Stimulated activated CD8-positive, alpha-beta memory T cell treated with anti-CD3 and anti-CD28 coated beads, Interleukin-12 subunit alpha, Interleukin-12 subunit beta, amount 100 ng/mL, for 1 hour (primary cell): ENCODE measurements around the gene TSC2.

Experiments used
- DNase-seq: peaks from one replicate; pipeline ENCODE4 v3.0.0-alpha.2; 2020; ENCODE audit warnings: low read depth

Gene TSC2

GRCh38 chr16:2070576-2071453 lies 23.0 kb downstream of the TSC2 start:
- no peak for DNase-seq

GRCh38 chr16:2071454-2072202 lies 23.8 kb downstream of the TSC2 start:
- no peak for DNase-seq

GRCh38 chr16:2072926-2073325 lies 25.1 kb downstream of the TSC2 start:
- no peak for DNase-seq

GRCh38 chr16:2074071-2074470 lies 26.3 kb downstream of the TSC2 start:
- DNase-seq = no peak

GRCh38 chr16:2075631-2076030 lies 27.8 kb downstream of the TSC2 start:
- no peak for DNase-seq

- no peak for DNase-seq
Observed at GRCh38 chr16:2076072-2076865, 28.5 kb downstream of the TSC2 start.

GRCh38 chr16:2077016-2077415 lies 29.2 kb downstream of the TSC2 start:
- no peak for DNase-seq

- DNase-seq = no peak
Observed at GRCh38 chr16:2077696-2078095, 29.9 kb downstream of the TSC2 start.

- no peak for DNase-seq
Observed at GRCh38 chr16:2078096-2078495, 30.3 kb downstream of the TSC2 start.

- no peak for DNase-seq
Observed at GRCh38 chr16:2078691-2079090, 30.9 kb downstream of the TSC2 start.

GRCh38 chr16:2079311-2079800 lies 31.6 kb downstream of the TSC2 start:
- no peak for DNase-seq

GRCh38 chr16:2079991-2080390 lies 32.2 kb downstream of the TSC2 start:
- DNase-seq = no peak

GRCh38 chr16:2081201-2082084 lies 33.7 kb downstream of the TSC2 start:
- DNase-seq = no peak

GRCh38 chr16:2082171-2082982 lies 34.6 kb downstream of the TSC2 start:
- no peak for DNase-seq

- no peak for DNase-seq
Observed at GRCh38 chr16:2082983-2083364, 35.2 kb downstream of the TSC2 start.

- no peak for DNase-seq
Observed at GRCh38 chr16:2083409-2083808, 35.6 kb downstream of the TSC2 start.

- no peak for DNase-seq
Observed at GRCh38 chr16:2083876-2084780, 36.3 kb downstream of the TSC2 start.

- DNase-seq = no peak
Observed at GRCh38 chr16:2084895-2085625, 37.3 kb downstream of the TSC2 start.

- no peak for DNase-seq
Observed at GRCh38 chr16:2085669-2086068, 37.9 kb downstream of the TSC2 start.
